ENCODE results near the gene A2M. TPM values are rescaled to one million over a fixed set of nuclear protein-coding genes. Genes with fewer than 3 reads are reported as not detected.

The A2M gene
- total and polyA plus RNA-seq, 2 of the 8 experiments (the other 6 are each of a cell fraction or from before 2014, with no cell fraction given), result 0.15 TPM; not detected in 1

DNA sequence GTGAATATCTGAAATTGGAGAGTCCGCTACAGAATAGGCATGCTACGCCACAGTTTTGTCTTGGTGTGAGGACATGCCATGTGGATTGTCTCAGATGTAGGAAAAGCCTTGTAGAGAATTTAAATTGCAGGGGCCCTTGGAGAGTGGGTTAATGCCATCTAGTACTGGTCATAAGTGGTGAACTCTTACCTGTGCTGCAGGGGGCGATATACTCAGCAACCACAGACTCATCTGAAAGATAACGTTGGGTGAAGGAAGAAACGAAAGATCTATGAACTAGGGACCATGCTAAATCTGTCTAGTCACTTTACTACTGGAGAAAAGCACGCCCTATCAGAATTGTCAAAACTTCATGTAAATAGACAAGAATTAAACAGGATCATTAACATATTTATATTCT is 33.7 kb upstream of the A2M start:
- POLR2A ChIA-PET (ENCODE audit: partially characterized antibody), result no interaction called here

More for the DNA sequence above, 33.7 kb upstream of the A2M start:
- no peak overlapping the region for H2BK20ac ChIP-seq (ENCODE audit: low read length)
- DNase-seq (ENCODE audit: low read depth in 1 of 2, low spot score in 2 of 2) (peak in 1 of 2 experiments; percentile 46), FAIRE-seq (peak; percentile 96)
- H3K23ac ChIP-seq (ENCODE audit: insufficient read length), result no peak overlapping the region
- no peak overlapping the region for H2BK120ac ChIP-seq (replicated peaks; ENCODE audit: low read depth, low read length)
- H3K4me3 ChIP-seq (ENCODE audit: extremely low read depth in 1 of 4, insufficient read depth in 2 of 4, low read depth in 3 of 4, low read length in 4 of 4), result no peak overlapping the region
- H3K9ac ChIP-seq (replicated peaks in 1 of 4; ENCODE audit: extremely low read depth in 1 of 4, low read depth in 3 of 4, low read length in 3 of 4), result no peak overlapping the region
- no peak overlapping the region for H2BK15ac ChIP-seq (ENCODE audit: low read length)
- 50% methylated on average over 6 of the region's 6 CpGs; no CpG with 5 or more reads in 1 of the 2 experiments for WGBS, 2 experiments (ENCODE audit: extremely low coverage in 1 of 2, insufficient coverage in 1 of 2, insufficient read length in 1 of 2, insufficient replicate concordance in 2 of 2, low coverage in 1 of 2, low lambda C conversion rate in 2 of 2, missing lambda C conversion rate in 1 of 2)
- H4K20me1 ChIP-seq (replicated peaks in 1 of 2; ENCODE audit: control insufficient read depth in 1 of 2, insufficient read depth in 2 of 2, low read length in 2 of 2), result no peaks in the 10 kb centered on the region
- H2BK12ac ChIP-seq (ENCODE audit: low read depth, low read length), result no peak overlapping the region
- H3K27me3 ChIP-seq (replicated peaks in 1 of 4; ENCODE audit: control insufficient read depth in 3 of 4, extremely low read depth in 1 of 4, insufficient read depth in 3 of 4, low read length in 3 of 4), result no peaks in the 10 kb centered on the region
- no peak overlapping the region for H4K91ac ChIP-seq (replicated peaks; ENCODE audit: insufficient read length, low read length)
- H3K27ac ChIP-seq (ENCODE audit: low read depth, low read length), result no peak overlapping the region
- H3K79me2 ChIP-seq (ENCODE audit: control insufficient read depth in 1 of 2, insufficient read depth in 2 of 2, low read length in 2 of 2), result no peaks in the 10 kb centered on the region
- no peak overlapping the region for H3K56ac ChIP-seq (replicated peaks; ENCODE audit: insufficient read length, low read depth, low read length)
- no peak overlapping the region for H3K14ac ChIP-seq (ENCODE audit: insufficient read length)
- no peaks in the 10 kb centered on the region for H3K79me1 ChIP-seq (ENCODE audit: low read depth, low read length)
- no peak overlapping the region for H3K4ac ChIP-seq (replicated peaks; ENCODE audit: insufficient read length, low read depth, low read length)
- H2AFZ ChIP-seq (ENCODE audit: low read length), result no peak overlapping the region; the same call in 1 of the 2 replicates
- no peaks in the 10 kb centered on the region for H3K23me2 ChIP-seq (ENCODE audit: low read depth, low read length)
- H4K5ac ChIP-seq (ENCODE audit: insufficient read length, low read depth, low read length), result no peak overlapping the region
- H4K8ac ChIP-seq (ENCODE audit: extremely low read depth, insufficient read depth, low read length), result no peak overlapping the region
- H3K4me2 ChIP-seq (ENCODE audit: insufficient read depth in 1 of 2, low read depth in 2 of 2, low read length in 2 of 2), result no peak overlapping the region
- peaks cover 0 to 2% (median 0%) of the 10 kb centered on the region in 4 experiments; a peak in 1 of 7 replicates for H3K4me1 ChIP-seq (replicated peaks in 1 of 4; ENCODE audit: control insufficient read depth in 3 of 4, insufficient read depth in 4 of 4, low read length in 3 of 4)
- H2BK5ac ChIP-seq (ENCODE audit: low read depth, low read length), result no peak overlapping the region
- H3K36me3 ChIP-seq (ENCODE audit: control insufficient read depth in 2 of 4, insufficient read depth in 4 of 4, low read length in 3 of 4), result no peaks in the 10 kb centered on the region; a peak in 1 of 8 replicates
- CTCF ChIA-PET (ENCODE audit: partially characterized antibody), result interaction anchor here (0.7 to 3.0 kb wide), 17 partner anchors 10 to 494 kb away, joined by 3 to 44 read pairs (median 3); partner anchors contain the start of gene A2M
- TF ChIP-seq RAD21 (IDR thresholded peaks at IDR 0.05 in 1 of 2, conservative IDR thresholded peaks at IDR 0.05 in 1 of 2; ENCODE audit: low read depth in 2 of 2, low read length in 2 of 2) (peak; percentile 63 to 74), HDAC2 (IDR thresholded peaks at IDR 0.05; ENCODE audit: borderline replicate concordance in 1 of 2, low read depth in 2 of 2, low read length in 2 of 2) (no peak)
- TF ChIP-seq, protein P1, sequence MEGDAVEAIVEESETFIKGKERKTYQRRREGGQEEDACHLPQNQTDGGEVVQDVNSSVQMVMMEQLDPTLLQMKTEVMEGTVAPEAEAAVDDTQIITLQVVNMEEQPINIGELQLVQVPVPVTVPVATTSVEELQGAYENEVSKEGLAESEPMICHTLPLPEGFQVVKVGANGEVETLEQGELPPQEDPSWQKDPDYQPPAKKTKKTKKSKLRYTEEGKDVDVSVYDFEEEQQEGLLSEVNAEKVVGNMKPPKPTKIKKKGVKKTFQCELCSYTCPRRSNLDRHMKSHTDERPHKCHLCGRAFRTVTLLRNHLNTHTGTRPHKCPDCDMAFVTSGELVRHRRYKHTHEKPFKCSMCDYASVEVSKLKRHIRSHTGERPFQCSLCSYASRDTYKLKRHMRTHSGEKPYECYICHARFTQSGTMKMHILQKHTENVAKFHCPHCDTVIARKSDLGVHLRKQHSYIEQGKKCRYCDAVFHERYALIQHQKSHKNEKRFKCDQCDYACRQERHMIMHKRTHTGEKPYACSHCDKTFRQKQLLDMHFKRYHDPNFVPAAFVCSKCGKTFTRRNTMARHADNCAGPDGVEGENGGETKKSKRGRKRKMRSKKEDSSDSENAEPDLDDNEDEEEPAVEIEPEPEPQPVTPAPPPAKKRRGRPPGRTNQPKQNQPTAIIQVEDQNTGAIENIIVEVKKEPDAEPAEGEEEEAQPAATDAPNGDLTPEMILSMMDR (IDR thresholded peaks at IDR 0.05; ENCODE audit: control extremely low read depth in 1 of 3, insufficient read depth in 1 of 3, low read depth in 1 of 3, low read length in 3 of 3), result peak; percentile 3 to 78 (median 67)
- H3K18ac ChIP-seq (ENCODE audit: extremely low read depth, low read length), result no peak overlapping the region
- H2AK5ac ChIP-seq (ENCODE audit: low read depth, low read length), result no peak overlapping the region
- H3K9me3 ChIP-seq (ENCODE audit: insufficient read depth in 2 of 2, low read depth in 1 of 2, low read length in 1 of 2), result peaks cover 3 to 4% of the 10 kb centered on the region in 2 experiments; a peak in 2 of 4 replicates

All from H1 (cell line).